Measurements from ENCODE around the gene SOS1.
"Not testable (repeated sequence)": the region's sequence is repeated elsewhere in the genome, so short reads cannot be mapped to it uniquely, and the experiment has no call there.

SOS1 gene

DNA sequence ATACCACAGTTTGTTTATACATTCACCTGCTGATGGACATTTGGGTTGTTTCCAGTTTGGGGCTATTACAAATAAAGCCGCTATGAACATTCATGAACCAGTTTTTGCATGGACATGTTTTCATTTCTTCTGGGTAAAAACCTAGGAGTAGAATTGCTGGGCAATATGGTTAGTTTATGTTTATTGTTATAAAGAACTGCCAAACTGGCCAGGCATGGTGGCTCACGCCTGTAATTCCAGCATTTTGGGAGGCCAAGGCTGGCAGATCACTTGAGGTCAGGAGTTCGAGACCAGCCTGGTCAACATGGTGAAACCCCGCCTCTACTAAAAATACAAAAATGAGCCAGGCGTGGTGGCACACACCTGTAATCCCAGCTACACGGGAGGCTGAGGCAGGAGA, 68.2 kb downstream of the SOS1 start:
- not testable (repeated sequence) for H3K4me1 ChIP-seq (ENCODE audit: control insufficient read depth in 1 of 2, insufficient read depth in 2 of 2, low read length in 2 of 2); H3K9ac ChIP-seq (ENCODE audit: low read depth in 1 of 2, low read length in 2 of 2); H3K27ac ChIP-seq (ENCODE audit: low read depth, low read length); H3K4me3 ChIP-seq (ENCODE audit: low read depth in 1 of 2, low read length in 2 of 2); H3K9me3 ChIP-seq (ENCODE audit: control insufficient read depth in 1 of 2, low read length in 2 of 2); H3K27me3 ChIP-seq (ENCODE audit: control insufficient read depth in 1 of 2, insufficient read depth in 2 of 2, low read length in 2 of 2)
- peaks cover 5 to 23% of the 10 kb centered on the region in 2 donors for H3K36me3 ChIP-seq (ENCODE audit: control insufficient read depth in 1 of 2, insufficient read depth in 2 of 2, low read length in 2 of 2)

DNA sequence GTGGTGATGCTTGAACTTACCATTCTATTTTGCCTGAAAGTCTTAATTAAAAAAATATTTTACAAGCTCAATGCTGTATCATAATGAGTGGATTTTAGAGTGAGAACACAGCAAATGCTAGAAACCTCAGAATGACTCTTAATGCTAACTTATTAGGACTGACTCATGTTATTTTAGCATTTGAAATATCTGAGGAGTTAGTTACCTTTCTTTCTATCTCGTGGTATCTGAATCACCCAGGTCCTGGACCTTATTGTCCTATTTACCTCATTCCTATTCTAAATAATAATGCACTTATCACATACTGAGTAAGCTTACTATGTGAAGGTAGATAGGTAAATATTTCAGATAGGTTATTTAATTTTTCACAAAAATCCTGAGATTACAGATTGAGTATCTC, 70.7 kb downstream of the SOS1 start:
- peaks cover 5 to 26% of the 10 kb centered on the region in 2 donors for H3K36me3 ChIP-seq (ENCODE audit: control insufficient read depth in 1 of 2, insufficient read depth in 2 of 2, low read length in 2 of 2)
- no peak overlapping the region for H3K9ac ChIP-seq (ENCODE audit: low read depth in 1 of 2, low read length in 2 of 2)
- no peak overlapping the region for H3K4me3 ChIP-seq (ENCODE audit: low read depth in 1 of 2, low read length in 2 of 2)
- H3K27ac ChIP-seq (ENCODE audit: low read depth, low read length) = no peak overlapping the region
- no peaks in the 10 kb centered on the region for H3K27me3 ChIP-seq (ENCODE audit: control insufficient read depth in 1 of 2, insufficient read depth in 2 of 2, low read length in 2 of 2)
- H3K9me3 ChIP-seq (ENCODE audit: control insufficient read depth in 1 of 2, low read length in 2 of 2) = no peaks in the 10 kb centered on the region
- H3K4me1 ChIP-seq (ENCODE audit: control insufficient read depth in 1 of 2, insufficient read depth in 2 of 2, low read length in 2 of 2) = no peaks in the 10 kb centered on the region

GRCh38 chr2:39039072-39039471, 81.8 kb downstream of the SOS1 start:
- Histone ChIP-seq H3K9ac (ENCODE audit: low read depth in 1 of 2, low read length in 2 of 2) (no peak overlapping the region), H3K27ac (ENCODE audit: low read depth, low read length) (no peak overlapping the region), H3K27me3 (ENCODE audit: control insufficient read depth in 1 of 2, insufficient read depth in 2 of 2, low read length in 2 of 2) (no peaks in the 10 kb centered on the region), H3K4me3 (ENCODE audit: low read depth in 1 of 2, low read length in 2 of 2) (no peak overlapping the region), H3K4me1 (ENCODE audit: control insufficient read depth in 1 of 2, insufficient read depth in 2 of 2, low read length in 2 of 2) (no peaks in the 10 kb centered on the region), H3K36me3 (ENCODE audit: control insufficient read depth in 1 of 2, insufficient read depth in 2 of 2, low read length in 2 of 2) (peaks cover 2 to 6% of the 10 kb centered on the region in 2 donors), H3K9me3 (ENCODE audit: control insufficient read depth in 1 of 2, low read length in 2 of 2) (no peaks in the 10 kb centered on the region)

DNA sequence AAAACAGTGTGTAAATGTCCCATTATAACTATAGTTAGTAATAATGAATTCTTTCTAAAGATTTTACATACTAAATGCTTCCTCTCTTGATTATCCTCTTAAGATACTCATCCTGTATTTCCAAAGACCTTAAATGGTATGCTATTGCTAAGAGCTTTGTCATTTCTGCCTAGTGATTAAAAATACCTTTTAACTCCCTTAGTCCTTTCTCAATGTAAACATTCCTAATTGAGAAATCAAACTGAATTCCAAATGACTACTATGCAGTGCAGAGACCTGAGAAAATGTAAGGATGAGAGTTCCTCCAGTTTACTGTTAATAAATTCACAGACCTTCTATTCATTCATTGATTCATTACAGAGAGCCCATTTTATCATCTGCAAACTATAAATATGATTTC, 86.9 kb downstream of the SOS1 start:
- Histone ChIP-seq H3K27me3 (ENCODE audit: control insufficient read depth in 1 of 2, insufficient read depth in 2 of 2, low read length in 2 of 2) (no peaks in the 10 kb centered on the region), H3K4me1 (ENCODE audit: control insufficient read depth in 1 of 2, insufficient read depth in 2 of 2, low read length in 2 of 2) (no peaks in the 10 kb centered on the region), H3K9ac (ENCODE audit: low read depth in 1 of 2, low read length in 2 of 2) (no peak overlapping the region), H3K4me3 (ENCODE audit: low read depth in 1 of 2, low read length in 2 of 2) (no peak overlapping the region), H3K36me3 (ENCODE audit: control insufficient read depth in 1 of 2, insufficient read depth in 2 of 2, low read length in 2 of 2) (peaks cover 7 to 23% of the 10 kb centered on the region in 2 donors), H3K9me3 (ENCODE audit: control insufficient read depth in 1 of 2, low read length in 2 of 2) (no peaks in the 10 kb centered on the region), H3K27ac (ENCODE audit: low read depth, low read length) (no peak overlapping the region)

- no peak overlapping the region for H3K27ac ChIP-seq (ENCODE audit: low read depth, low read length)
- no peak overlapping the region for H3K9ac ChIP-seq (ENCODE audit: low read depth in 1 of 2, low read length in 2 of 2)
- H3K9me3 ChIP-seq (ENCODE audit: control insufficient read depth in 1 of 2, low read length in 2 of 2) = no peaks in the 10 kb centered on the region
- no peaks in the 10 kb centered on the region for H3K4me1 ChIP-seq (ENCODE audit: control insufficient read depth in 1 of 2, insufficient read depth in 2 of 2, low read length in 2 of 2)
- peaks cover 6 to 28% of the 10 kb centered on the region in 2 donors for H3K36me3 ChIP-seq (ENCODE audit: control insufficient read depth in 1 of 2, insufficient read depth in 2 of 2, low read length in 2 of 2)
- H3K27me3 ChIP-seq (ENCODE audit: control insufficient read depth in 1 of 2, insufficient read depth in 2 of 2, low read length in 2 of 2) = no peaks in the 10 kb centered on the region
- H3K4me3 ChIP-seq (ENCODE audit: low read depth in 1 of 2, low read length in 2 of 2) = no peak overlapping the region
Observed at GRCh38 chr2:39027421-39027820, 93.4 kb downstream of the SOS1 start.

- H3K9me3 ChIP-seq (ENCODE audit: control insufficient read depth in 1 of 2, low read length in 2 of 2) = no peaks in the 10 kb centered on the region
- peaks cover 7 to 17% of the 10 kb centered on the region in 2 donors for H3K36me3 ChIP-seq (ENCODE audit: control insufficient read depth in 1 of 2, insufficient read depth in 2 of 2, low read length in 2 of 2)
- H3K27me3 ChIP-seq (ENCODE audit: control insufficient read depth in 1 of 2, insufficient read depth in 2 of 2, low read length in 2 of 2) = no peaks in the 10 kb centered on the region
- H3K27ac ChIP-seq (ENCODE audit: low read depth, low read length) = no peak overlapping the region
- no peak overlapping the region for H3K9ac ChIP-seq (ENCODE audit: low read depth in 1 of 2, low read length in 2 of 2)
- no peak overlapping the region for H3K4me3 ChIP-seq (ENCODE audit: low read depth in 1 of 2, low read length in 2 of 2)
- H3K4me1 ChIP-seq (ENCODE audit: control insufficient read depth in 1 of 2, insufficient read depth in 2 of 2, low read length in 2 of 2) = no peaks in the 10 kb centered on the region
Observed at GRCh38 chr2:39024833-39025232, 96.0 kb downstream of the SOS1 start.

DNA sequence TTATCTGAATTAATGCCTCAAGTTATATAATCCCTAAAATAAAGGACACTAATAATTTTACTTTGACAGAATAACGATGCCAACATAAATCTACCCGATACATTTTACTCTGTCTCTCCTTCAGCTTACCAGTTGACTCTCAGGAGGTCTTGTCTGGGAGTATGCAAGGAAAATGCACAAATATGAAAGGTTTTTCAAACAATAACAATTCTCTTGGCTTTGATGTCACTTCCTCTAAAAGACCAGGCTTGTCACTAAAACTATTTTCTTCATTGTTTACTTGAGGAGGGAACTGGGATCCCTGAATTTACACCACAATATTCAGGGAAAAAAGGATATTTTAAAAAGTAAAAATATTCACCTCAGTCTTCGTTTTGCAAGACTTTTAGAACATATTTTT, 97.2 kb downstream of the SOS1 start:
- Histone ChIP-seq H3K27me3 (ENCODE audit: control insufficient read depth in 1 of 2, insufficient read depth in 2 of 2, low read length in 2 of 2) (no peaks in the 10 kb centered on the region), H3K27ac (ENCODE audit: low read depth, low read length) (no peak overlapping the region), H3K9me3 (ENCODE audit: control insufficient read depth in 1 of 2, low read length in 2 of 2) (no peaks in the 10 kb centered on the region), H3K36me3 (ENCODE audit: control insufficient read depth in 1 of 2, insufficient read depth in 2 of 2, low read length in 2 of 2) (peaks cover 7 to 8% of the 10 kb centered on the region in 2 donors), H3K9ac (ENCODE audit: low read depth in 1 of 2, low read length in 2 of 2) (no peak overlapping the region), H3K4me1 (ENCODE audit: control insufficient read depth in 1 of 2, insufficient read depth in 2 of 2, low read length in 2 of 2) (no peaks in the 10 kb centered on the region), H3K4me3 (ENCODE audit: low read depth in 1 of 2, low read length in 2 of 2) (no peak overlapping the region)

DNA sequence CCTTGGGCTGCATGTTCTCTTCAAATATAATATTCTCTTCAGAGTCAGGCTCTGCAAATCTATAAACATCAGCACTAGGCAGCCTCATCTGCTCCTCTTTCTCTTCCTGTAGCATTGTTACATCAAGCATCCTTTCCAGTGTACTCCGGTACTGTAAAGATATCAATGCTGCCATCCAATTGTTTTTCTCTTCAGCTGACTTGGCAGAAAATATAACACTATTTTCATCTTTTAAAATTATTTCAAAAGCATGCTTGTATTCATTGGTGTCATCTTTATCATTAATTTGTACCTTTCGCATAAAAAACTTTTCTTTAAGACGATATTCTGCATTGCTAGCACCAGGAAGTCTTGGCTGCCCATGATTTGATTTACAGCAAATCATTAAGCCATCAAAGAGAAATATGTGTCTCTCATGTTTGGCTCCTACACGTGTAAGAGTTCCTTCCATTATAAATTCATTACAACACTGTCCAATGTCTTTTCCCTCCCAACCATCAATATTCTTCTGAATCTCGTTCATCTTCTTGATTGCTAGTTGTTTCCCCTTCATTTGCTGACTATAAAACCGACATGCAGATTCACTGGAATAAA, 98.1 kb downstream of the SOS1 start:
- Histone ChIP-seq H3K27ac (ENCODE audit: low read depth, low read length) (no peak overlapping the region), H3K9ac (ENCODE audit: low read depth in 1 of 2, low read length in 2 of 2) (no peak overlapping the region), H3K36me3 (ENCODE audit: control insufficient read depth in 1 of 2, insufficient read depth in 2 of 2, low read length in 2 of 2) (peaks cover 7 to 8% of the 10 kb centered on the region in 2 donors), H3K4me3 (ENCODE audit: low read depth in 1 of 2, low read length in 2 of 2) (no peak overlapping the region), H3K27me3 (ENCODE audit: control insufficient read depth in 1 of 2, insufficient read depth in 2 of 2, low read length in 2 of 2) (no peaks in the 10 kb centered on the region), H3K9me3 (ENCODE audit: control insufficient read depth in 1 of 2, low read length in 2 of 2) (no peaks in the 10 kb centered on the region), H3K4me1 (ENCODE audit: control insufficient read depth in 1 of 2, insufficient read depth in 2 of 2, low read length in 2 of 2) (no peaks in the 10 kb centered on the region)

- Histone ChIP-seq H3K27ac (ENCODE audit: low read depth, low read length) (no peak overlapping the region), H3K9me3 (ENCODE audit: control insufficient read depth in 1 of 2, low read length in 2 of 2) (no peaks in the 10 kb centered on the region)
Observed at GRCh38 chr2:39020383-39020782, 100.5 kb downstream of the SOS1 start.

GRCh38 chr2:39018638-39019037, 102.2 kb downstream of the SOS1 start:
- H3K27ac ChIP-seq (ENCODE audit: low read depth, low read length) = no peak overlapping the region
- no peaks in the 10 kb centered on the region for H3K27me3 ChIP-seq (ENCODE audit: control insufficient read depth in 1 of 2, insufficient read depth in 2 of 2, low read length in 2 of 2)
- no peak overlapping the region for H3K4me3 ChIP-seq (ENCODE audit: low read depth in 1 of 2, low read length in 2 of 2)
- H3K36me3 ChIP-seq (ENCODE audit: control insufficient read depth in 1 of 2, insufficient read depth in 2 of 2, low read length in 2 of 2) = peaks cover 6 to 10% of the 10 kb centered on the region in 2 donors
- no peaks in the 10 kb centered on the region for H3K9me3 ChIP-seq (ENCODE audit: control insufficient read depth in 1 of 2, low read length in 2 of 2)
- no peaks in the 10 kb centered on the region for H3K4me1 ChIP-seq (ENCODE audit: control insufficient read depth in 1 of 2, insufficient read depth in 2 of 2, low read length in 2 of 2)
- no peak overlapping the region for H3K9ac ChIP-seq (ENCODE audit: low read depth in 1 of 2, low read length in 2 of 2)

More at GRCh38 chr2:39020383-39020782, 100.5 kb downstream of the SOS1 start:
- Histone ChIP-seq H3K9ac (ENCODE audit: low read depth in 1 of 2, low read length in 2 of 2) (no peak overlapping the region), H3K4me1 (ENCODE audit: control insufficient read depth in 1 of 2, insufficient read depth in 2 of 2, low read length in 2 of 2) (no peaks in the 10 kb centered on the region), H3K36me3 (ENCODE audit: control insufficient read depth in 1 of 2, insufficient read depth in 2 of 2, low read length in 2 of 2) (peaks cover 7 to 8% of the 10 kb centered on the region in 2 donors), H3K27me3 (ENCODE audit: control insufficient read depth in 1 of 2, insufficient read depth in 2 of 2, low read length in 2 of 2) (no peaks in the 10 kb centered on the region), H3K4me3 (ENCODE audit: low read depth in 1 of 2, low read length in 2 of 2) (no peak overlapping the region)

DNA sequence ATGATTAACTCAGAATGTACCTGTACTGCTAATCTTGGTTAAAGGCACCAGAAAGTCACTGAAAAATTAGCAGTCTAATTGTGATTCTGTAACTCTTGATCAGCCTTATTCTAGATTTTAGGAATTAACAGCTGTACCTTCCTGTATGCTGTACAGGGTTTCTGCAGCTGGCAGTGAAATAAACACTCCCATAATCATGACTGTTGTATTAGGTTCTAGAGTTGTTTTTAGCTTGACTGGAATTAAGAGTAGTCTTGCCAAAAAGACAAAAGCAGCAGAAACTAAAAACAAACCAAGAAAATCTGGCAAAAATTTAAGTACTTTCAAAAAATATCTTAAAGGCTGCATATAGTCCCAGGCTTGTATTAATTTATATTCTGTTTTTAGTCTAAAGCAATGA, 103.5 kb downstream of the SOS1 start:
- H3K27ac ChIP-seq (ENCODE audit: low read depth, low read length) = no peak overlapping the region
- H3K9ac ChIP-seq (ENCODE audit: low read depth in 1 of 2, low read length in 2 of 2) = no peak overlapping the region
- H3K27me3 ChIP-seq (ENCODE audit: control insufficient read depth in 1 of 2, insufficient read depth in 2 of 2, low read length in 2 of 2) = no peaks in the 10 kb centered on the region
- H3K9me3 ChIP-seq (ENCODE audit: control insufficient read depth in 1 of 2, low read length in 2 of 2) = no peaks in the 10 kb centered on the region
- peaks cover 9 to 15% of the 10 kb centered on the region in 2 donors for H3K36me3 ChIP-seq (ENCODE audit: control insufficient read depth in 1 of 2, insufficient read depth in 2 of 2, low read length in 2 of 2)
- H3K4me1 ChIP-seq (ENCODE audit: control insufficient read depth in 1 of 2, insufficient read depth in 2 of 2, low read length in 2 of 2) = no peaks in the 10 kb centered on the region
- H3K4me3 ChIP-seq (ENCODE audit: low read depth in 1 of 2, low read length in 2 of 2) = no peak overlapping the region
